H1 (cell line): Measurements from ENCODE around the gene DLGAP3. TPM values are rescaled to one million over a fixed set of nuclear protein-coding genes. Genes with fewer than 3 reads are reported as not detected.
A peak's percentile ranks its signal among the peaks of the same experiment; 100 is the strongest.

ENCODE experiments used
- CHD2 ChIP-seq: IDR thresholded peaks from 2 replicates; pipeline ENCODE4 v1.6.1; 2012; ENCODE audit warnings: low read length, improper control_type of control experiment
- CREB1 ChIP-seq: IDR thresholded peaks from 2 replicates; pipeline ENCODE4 v1.6.1; 2012; ENCODE audit warnings: inconsistent platforms
- EGR1 ChIP-seq: IDR thresholded peaks from 2 replicates; pipeline ENCODE4 v1.6.1; 2011; ENCODE audit warnings: low read depth, low read length, borderline replicate concordance
- NANOG ChIP-seq: IDR thresholded peaks from 2 replicates; pipeline ENCODE4 v1.6.1; 2011; ENCODE audit warnings: low read length, low read depth, mild to moderate bottlenecking, inconsistent platforms; ENCODE audit not compliant: insufficient read depth, poor library complexity, severe bottlenecking
- POLR2A ChIP-seq, 2 experiments: IDR thresholded peaks; 1 replicate in 1 of 2; 2 replicates in 1 of 2; pipeline ENCODE4 v1.6.1; 2011; ENCODE audit warnings: low read depth in 2 of 2, low read length in 2 of 2, mild to moderate bottlenecking in 2 of 2; ENCODE audit errors: control extremely low read depth in 1 of 2
- POU5F1 ChIP-seq: IDR thresholded peaks from 2 replicates; pipeline ENCODE4 v1.6.1; 2011; ENCODE audit warnings: low read depth, mild to moderate bottlenecking, low read length, moderate library complexity
- SP1 ChIP-seq: IDR thresholded peaks from 2 replicates; pipeline ENCODE4 v1.6.1; 2011; ENCODE audit warnings: low read depth, low read length
- SP4 ChIP-seq: IDR thresholded peaks from 2 replicates; pipeline ENCODE4 v1.6.1; 2012; ENCODE audit warnings: low read length, inconsistent platforms
- polyA plus RNA-seq, 7 experiments: library from polyadenylated mRNA; depleted of rRNA in 3 of 7; stranded (reverse) in 5 of 7; unstranded in 2 of 7; fragments of >200 nt in 5 of 7; fragments of 200-250 nt in 2 of 7; gene quantifications; 1 replicate in 5 of 7; 2 replicates in 1 of 7; 4 replicates in 1 of 7; pipeline versions ENCODE4 v1.2.1 to v1.2.3, GENCODE V29; 2011 to 2013; ENCODE audit warnings: missing spikeins in 2 of 7, mixed read lengths in 2 of 7
- total RNA-seq: library from RNA; stranded (reverse); fragmentation: NEBNext Ultra II Directional; extraction: Animal tissue kit (Norgen Biotek cat#: 25700); gene quantifications from 2 replicates; pipeline ENCODE4 v1.2.1, GENCODE V29; 2021
- TF ChIP-seq, protein P1 (sequence below): fragments of 300-600 bp; sonication (generic); IDR thresholded peaks from 2 replicates; pipeline ENCODE4 v1.7.1; 2012; ENCODE audit warnings: low read length, moderate library complexity, mild to moderate bottlenecking, inconsistent platforms; ENCODE audit not compliant: insufficient replicate concordance
- TF ChIP-seq, protein P2 (sequence below): IDR thresholded peaks from 2 replicates; pipeline ENCODE4 v1.6.1; 2012; ENCODE audit warnings: low read length, inconsistent platforms

The DLGAP3 gene
- total and polyA plus RNA-seq, 2 of the 8 experiments (the other 6 are each of a cell fraction or from before 2014, with no cell fraction given), result 3.8 to 13.2 TPM

- TF ChIP-seq, protein P1, sequence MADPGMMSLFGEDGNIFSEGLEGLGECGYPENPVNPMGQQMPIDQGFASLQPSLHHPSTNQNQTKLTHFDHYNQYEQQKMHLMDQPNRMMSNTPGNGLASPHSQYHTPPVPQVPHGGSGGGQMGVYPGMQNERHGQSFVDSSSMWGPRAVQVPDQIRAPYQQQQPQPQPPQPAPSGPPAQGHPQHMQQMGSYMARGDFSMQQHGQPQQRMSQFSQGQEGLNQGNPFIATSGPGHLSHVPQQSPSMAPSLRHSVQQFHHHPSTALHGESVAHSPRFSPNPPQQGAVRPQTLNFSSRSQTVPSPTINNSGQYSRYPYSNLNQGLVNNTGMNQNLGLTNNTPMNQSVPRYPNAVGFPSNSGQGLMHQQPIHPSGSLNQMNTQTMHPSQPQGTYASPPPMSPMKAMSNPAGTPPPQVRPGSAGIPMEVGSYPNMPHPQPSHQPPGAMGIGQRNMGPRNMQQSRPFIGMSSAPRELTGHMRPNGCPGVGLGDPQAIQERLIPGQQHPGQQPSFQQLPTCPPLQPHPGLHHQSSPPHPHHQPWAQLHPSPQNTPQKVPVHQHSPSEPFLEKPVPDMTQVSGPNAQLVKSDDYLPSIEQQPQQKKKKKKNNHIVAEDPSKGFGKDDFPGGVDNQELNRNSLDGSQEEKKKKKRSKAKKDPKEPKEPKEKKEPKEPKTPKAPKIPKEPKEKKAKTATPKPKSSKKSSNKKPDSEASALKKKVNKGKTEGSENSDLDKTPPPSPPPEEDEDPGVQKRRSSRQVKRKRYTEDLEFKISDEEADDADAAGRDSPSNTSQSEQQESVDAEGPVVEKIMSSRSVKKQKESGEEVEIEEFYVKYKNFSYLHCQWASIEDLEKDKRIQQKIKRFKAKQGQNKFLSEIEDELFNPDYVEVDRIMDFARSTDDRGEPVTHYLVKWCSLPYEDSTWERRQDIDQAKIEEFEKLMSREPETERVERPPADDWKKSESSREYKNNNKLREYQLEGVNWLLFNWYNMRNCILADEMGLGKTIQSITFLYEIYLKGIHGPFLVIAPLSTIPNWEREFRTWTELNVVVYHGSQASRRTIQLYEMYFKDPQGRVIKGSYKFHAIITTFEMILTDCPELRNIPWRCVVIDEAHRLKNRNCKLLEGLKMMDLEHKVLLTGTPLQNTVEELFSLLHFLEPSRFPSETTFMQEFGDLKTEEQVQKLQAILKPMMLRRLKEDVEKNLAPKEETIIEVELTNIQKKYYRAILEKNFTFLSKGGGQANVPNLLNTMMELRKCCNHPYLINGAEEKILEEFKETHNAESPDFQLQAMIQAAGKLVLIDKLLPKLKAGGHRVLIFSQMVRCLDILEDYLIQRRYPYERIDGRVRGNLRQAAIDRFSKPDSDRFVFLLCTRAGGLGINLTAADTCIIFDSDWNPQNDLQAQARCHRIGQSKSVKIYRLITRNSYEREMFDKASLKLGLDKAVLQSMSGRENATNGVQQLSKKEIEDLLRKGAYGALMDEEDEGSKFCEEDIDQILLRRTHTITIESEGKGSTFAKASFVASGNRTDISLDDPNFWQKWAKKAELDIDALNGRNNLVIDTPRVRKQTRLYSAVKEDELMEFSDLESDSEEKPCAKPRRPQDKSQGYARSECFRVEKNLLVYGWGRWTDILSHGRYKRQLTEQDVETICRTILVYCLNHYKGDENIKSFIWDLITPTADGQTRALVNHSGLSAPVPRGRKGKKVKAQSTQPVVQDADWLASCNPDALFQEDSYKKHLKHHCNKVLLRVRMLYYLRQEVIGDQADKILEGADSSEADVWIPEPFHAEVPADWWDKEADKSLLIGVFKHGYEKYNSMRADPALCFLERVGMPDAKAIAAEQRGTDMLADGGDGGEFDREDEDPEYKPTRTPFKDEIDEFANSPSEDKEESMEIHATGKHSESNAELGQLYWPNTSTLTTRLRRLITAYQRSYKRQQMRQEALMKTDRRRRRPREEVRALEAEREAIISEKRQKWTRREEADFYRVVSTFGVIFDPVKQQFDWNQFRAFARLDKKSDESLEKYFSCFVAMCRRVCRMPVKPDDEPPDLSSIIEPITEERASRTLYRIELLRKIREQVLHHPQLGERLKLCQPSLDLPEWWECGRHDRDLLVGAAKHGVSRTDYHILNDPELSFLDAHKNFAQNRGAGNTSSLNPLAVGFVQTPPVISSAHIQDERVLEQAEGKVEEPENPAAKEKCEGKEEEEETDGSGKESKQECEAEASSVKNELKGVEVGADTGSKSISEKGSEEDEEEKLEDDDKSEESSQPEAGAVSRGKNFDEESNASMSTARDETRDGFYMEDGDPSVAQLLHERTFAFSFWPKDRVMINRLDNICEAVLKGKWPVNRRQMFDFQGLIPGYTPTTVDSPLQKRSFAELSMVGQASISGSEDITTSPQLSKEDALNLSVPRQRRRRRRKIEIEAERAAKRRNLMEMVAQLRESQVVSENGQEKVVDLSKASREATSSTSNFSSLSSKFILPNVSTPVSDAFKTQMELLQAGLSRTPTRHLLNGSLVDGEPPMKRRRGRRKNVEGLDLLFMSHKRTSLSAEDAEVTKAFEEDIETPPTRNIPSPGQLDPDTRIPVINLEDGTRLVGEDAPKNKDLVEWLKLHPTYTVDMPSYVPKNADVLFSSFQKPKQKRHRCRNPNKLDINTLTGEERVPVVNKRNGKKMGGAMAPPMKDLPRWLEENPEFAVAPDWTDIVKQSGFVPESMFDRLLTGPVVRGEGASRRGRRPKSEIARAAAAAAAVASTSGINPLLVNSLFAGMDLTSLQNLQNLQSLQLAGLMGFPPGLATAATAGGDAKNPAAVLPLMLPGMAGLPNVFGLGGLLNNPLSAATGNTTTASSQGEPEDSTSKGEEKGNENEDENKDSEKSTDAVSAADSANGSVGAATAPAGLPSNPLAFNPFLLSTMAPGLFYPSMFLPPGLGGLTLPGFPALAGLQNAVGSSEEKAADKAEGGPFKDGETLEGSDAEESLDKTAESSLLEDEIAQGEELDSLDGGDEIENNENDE, result no peak
- no peak for TF ChIP-seq POU5F1
- TF ChIP-seq SP4, result no peak
- TF ChIP-seq CHD2, result 0 out of 2 replicates have a peak, but pooled peaks have one; percentile 53
- TF ChIP-seq, protein P2, sequence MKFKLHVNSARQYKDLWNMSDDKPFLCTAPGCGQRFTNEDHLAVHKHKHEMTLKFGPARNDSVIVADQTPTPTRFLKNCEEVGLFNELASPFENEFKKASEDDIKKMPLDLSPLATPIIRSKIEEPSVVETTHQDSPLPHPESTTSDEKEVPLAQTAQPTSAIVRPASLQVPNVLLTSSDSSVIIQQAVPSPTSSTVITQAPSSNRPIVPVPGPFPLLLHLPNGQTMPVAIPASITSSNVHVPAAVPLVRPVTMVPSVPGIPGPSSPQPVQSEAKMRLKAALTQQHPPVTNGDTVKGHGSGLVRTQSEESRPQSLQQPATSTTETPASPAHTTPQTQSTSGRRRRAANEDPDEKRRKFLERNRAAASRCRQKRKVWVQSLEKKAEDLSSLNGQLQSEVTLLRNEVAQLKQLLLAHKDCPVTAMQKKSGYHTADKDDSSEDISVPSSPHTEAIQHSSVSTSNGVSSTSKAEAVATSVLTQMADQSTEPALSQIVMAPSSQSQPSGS, result no peak
- TF ChIP-seq EGR1, result peak; percentile 52
- peak; percentile 70 to 92 for TF ChIP-seq POLR2A (IDR thresholded peaks at IDR 0.05; ENCODE audit: control extremely low read depth in 1 of 2, low read depth in 2 of 2, low read length in 2 of 2)
- 0 out of 2 replicates have a peak, but pooled peaks have one; percentile 44 for TF ChIP-seq SP1
- peak; percentile 63 for TF ChIP-seq CREB1
- TF ChIP-seq NANOG, result no peak
Observed at GRCh38 chr1:34859446-34860200, 69.8 kb downstream of the DLGAP3 start, which contains the start of gene SMIM12 (continued).
